B cell (primary cell): ENCODE measurements around the gene MLANA. TPM values are rescaled to one million over a fixed set of nuclear protein-coding genes. Genes with fewer than 3 reads are reported as not detected.

ENCODE experiments used
- ATAC-seq: fragments of 200-7000 bp; cut with Tn5 transposase; one replicate; pipeline ENCODE4 v1.10.0; 2021; ENCODE audit warnings: low read depth, mild to moderate bottlenecking, moderate number of reproducible peaks, moderate library complexity
- CTCF ChIA-PET: fragments of 350-600 bp; sonication (Branson Sonifier 250); formaldehyde crosslinking; loops from one replicate; lab custom pipeline; 2021; ENCODE audit warnings: antibody characterized with exemption, inconsistent platforms; lab: Charles Lee
- POLR2A ChIA-PET: fragments of 350-600 bp; sonication (Branson Sonifier 250); formaldehyde crosslinking; loops from one replicate; lab custom pipeline; 2021; ENCODE audit warnings: antibody characterized with exemption; lab: Charles Lee
- DNase-seq: peaks from one replicate; pipeline ENCODE4 v3.0.0; 2013
- H2AFZ ChIP-seq: 2 replicates; pipeline ENCODE4 v1.6.1; 2012; ENCODE audit warnings: mild to moderate bottlenecking, low read depth, low read length; ENCODE audit not compliant: insufficient read depth, poor library complexity, severe bottlenecking
- H3K27ac ChIP-seq, 2 donors: 1 replicate in 1 of 2; 2 replicates in 1 of 2; pipeline ENCODE4 v1.5.1; 2012 to 2013; ENCODE audit warnings: low read length in 2 of 2, mild to moderate bottlenecking in 2 of 2, moderate library complexity in 1 of 2
- H3K27me3 ChIP-seq, 4 experiments: fragments of 200-600 bp in 1 of 4; sonication (generic) in 1 of 4; replicated peaks in 1 of 4; 1 replicate in 2 of 4; 2 replicates in 2 of 4; pipeline versions ENCODE4 v1.6.1 to v1.7.0; 2013 to 2016; ENCODE audit warnings: low read length in 3 of 4, mild to moderate bottlenecking in 2 of 4, mixed read lengths in 1 of 4, moderate library complexity in 1 of 4; ENCODE audit not compliant: insufficient read depth in 4 of 4, control insufficient read depth in 3 of 4; ENCODE audit errors: control extremely low read depth in 1 of 4
- H3K36me3 ChIP-seq, 2 experiments: replicated peaks in 1 of 2; 1 replicate in 1 of 2; 2 replicates in 1 of 2; pipeline versions ENCODE4 v1.6.1 to v1.7.1; 2013; ENCODE audit warnings: low read length in 1 of 2; ENCODE audit not compliant: insufficient read depth in 2 of 2, control insufficient read depth in 1 of 2; ENCODE audit errors: control extremely low read depth in 1 of 2, extremely low read depth in 1 of 2
- H3K4me1 ChIP-seq, 2 donors: fragments of 200-600 bp in 1 of 2; sonication (generic) in 1 of 2; 1 replicate in 1 of 2; 2 replicates in 1 of 2; pipeline versions ENCODE4 v1.5.1 to v1.6.1; 2013 to 2017; ENCODE audit warnings: low read length in 2 of 2; ENCODE audit not compliant: control insufficient read depth in 2 of 2, insufficient read depth in 2 of 2
- H3K4me2 ChIP-seq: replicated peaks from 2 replicates; pipeline ENCODE3; 2012; ENCODE audit warnings: mild to moderate bottlenecking, low read depth, low read length; ENCODE audit not compliant: poor library complexity, severe bottlenecking
- H3K4me3 ChIP-seq, 5 experiments: fragments of 200-600 bp in 1 of 5; sonication (generic) in 1 of 5; 1 replicate in 3 of 5; 2 replicates in 2 of 5; pipeline versions ENCODE4 v1.5.1 to v1.7.0; 2011 to 2016; ENCODE audit warnings: low read length in 4 of 5, mild to moderate bottlenecking in 4 of 5, low read depth in 2 of 5, control low read depth in 1 of 5, moderate library complexity in 1 of 5; ENCODE audit not compliant: insufficient read depth in 1 of 5; ENCODE audit errors: control extremely low read depth in 1 of 5, extremely low read depth in 1 of 5
- H3K79me2 ChIP-seq: fragments of 200-600 bp; sonication (generic); one replicate; pipeline ENCODE4 v1.6.0; 2016; ENCODE audit warnings: low read length; ENCODE audit not compliant: control insufficient read depth, insufficient read depth
- H3K9ac ChIP-seq: fragments of 200-600 bp; sonication (generic); 2 replicates; pipeline ENCODE4 v1.6.1; 2017; ENCODE audit warnings: mild to moderate bottlenecking, low read length, moderate library complexity
- H3K9me3 ChIP-seq, 3 donors: one replicate each; pipeline versions ENCODE4 v1.6.1 to v1.7.1; 2013; ENCODE audit warnings: low read length in 2 of 3; ENCODE audit not compliant: control insufficient read depth in 2 of 3, insufficient read depth in 1 of 3; ENCODE audit errors: control extremely low read depth in 1 of 3
- H4K20me1 ChIP-seq: 2 replicates; pipeline ENCODE4 v1.6.0; 2012; ENCODE audit warnings: mild to moderate bottlenecking, low read length; ENCODE audit not compliant: insufficient read depth, control insufficient read depth, poor library complexity, severe bottlenecking
- H3K27ac Mint-ChIP-seq: one replicate; pipeline ENCODE4 v1.8.0; 2021; ENCODE audit warnings: mixed read lengths
- H3K27me3 Mint-ChIP-seq: one replicate; pipeline ENCODE4 v1.8.0; 2021; ENCODE audit warnings: mixed read lengths
- H3K4me1 Mint-ChIP-seq: one replicate; pipeline ENCODE4 v1.8.0; 2021; ENCODE audit warnings: mixed read lengths
- H3K4me3 Mint-ChIP-seq: one replicate; pipeline ENCODE4 v1.8.0; 2021; ENCODE audit warnings: mixed read lengths
- H3K9me3 Mint-ChIP-seq: one replicate; pipeline ENCODE4 v1.8.0; 2022; ENCODE audit warnings: mixed read lengths; ENCODE audit not compliant: insufficient read depth
- CTCF ChIP-seq: fragments of 200-600 bp; IDR thresholded peaks from one replicate; pipeline ENCODE4 v1.8.0; 2022; ENCODE audit warnings: antibody characterized with exemption, mild to moderate bottlenecking
- EZH2 ChIP-seq: IDR thresholded peaks from 2 replicates; pipeline ENCODE4 v1.6.1; 2012; ENCODE audit warnings: borderline replicate concordance, low read depth, mild to moderate bottlenecking, moderate library complexity, low read length; ENCODE audit not compliant: insufficient read depth, poor library complexity, severe bottlenecking
- whole genome bisulfite sequencing: methylation state at CpG from one replicate; pipeline ENCODE4 v1.1.5; 2013; ENCODE audit warnings: missing lambda C conversion rate; ENCODE audit not compliant: insufficient coverage; 5-methylcytosine and 5-hydroxymethylcytosine counted together
- intact Hi-C: fragments of 100-400 bp; cut with micrococcal nuclease; formaldehyde crosslinking; loops from one replicate; pipeline ENCODE4 v1.10.0; 2022
- polyA plus RNA-seq: library from polyadenylated mRNA; depleted of rRNA; stranded (reverse); fragments of >200 nt; gene quantifications from 2 replicates; pipeline ENCODE4 v1.2.3, GENCODE V29; 2012
- total RNA-seq, 2 donors: library from RNA; stranded (reverse); fragments of 120-200 nt in 1 of 2; gene quantifications; 1 replicate in 1 of 2; 2 replicates in 1 of 2; pipeline versions ENCODE4 v1.2.3 to v1.2.4, GENCODE V29; 2013 to 2022

Gene MLANA
- total and polyA plus RNA-seq, 2 donors (not counting 1 experiment from before 2014, with no cell fraction given): not detected

DNA sequence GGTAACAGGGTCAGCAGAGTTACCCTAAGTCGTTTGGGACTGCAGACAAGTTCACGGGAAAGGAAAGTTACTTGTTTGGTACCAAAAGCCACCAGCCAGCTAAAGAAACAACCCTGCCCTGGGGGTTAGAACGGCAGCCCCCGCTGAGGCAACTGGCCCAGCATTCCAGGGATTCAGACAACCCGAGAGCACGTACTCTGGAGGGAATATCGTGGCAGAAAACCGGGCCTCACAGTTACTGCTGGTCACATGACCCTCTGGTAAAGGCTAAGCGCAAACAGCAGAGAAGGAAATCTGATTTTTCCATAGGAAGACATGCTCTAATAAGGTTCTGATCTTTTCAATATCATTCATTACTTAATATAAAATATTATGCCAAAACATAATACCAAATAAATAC is 22.5 kb upstream of the MLANA start:
- no peaks in the 10 kb centered on the region for H4K20me1 ChIP-seq
- H3K4me2 ChIP-seq: no peak overlapping the region
- intact Hi-C loops: no loop called here
- no peak overlapping the region for H3K9ac ChIP-seq
- H3K36me3 ChIP-seq: no peaks in the 10 kb centered on the region
- H3K27ac ChIP-seq: no peak overlapping the region
- Mint-ChIP-seq H3K9me3 (no peaks in the 10 kb centered on the region), H3K4me3 (no peak overlapping the region), H3K4me1 (no peaks in the 10 kb centered on the region), H3K27ac (no peak overlapping the region), H3K27me3 (no peaks in the 10 kb centered on the region)
- no peaks in the 10 kb centered on the region for H3K9me3 ChIP-seq
- POLR2A ChIA-PET: no interaction called here
- no peaks in the 10 kb centered on the region for H3K27me3 ChIP-seq
- no peak overlapping the region for H2AFZ ChIP-seq
- ATAC-seq (no peak), DNase-seq (no peak)
- no peak overlapping the region for H3K4me3 ChIP-seq
- H3K79me2 ChIP-seq: no peaks in the 10 kb centered on the region
- no peaks in the 10 kb centered on the region for H3K4me1 ChIP-seq
- no peak for TF ChIP-seq EZH2
- TF ChIP-seq CTCF: no peak
- CTCF ChIA-PET: no interaction called here
- WGBS: 92% methylated on average over 8 of the region's 9 CpGs

DNA sequence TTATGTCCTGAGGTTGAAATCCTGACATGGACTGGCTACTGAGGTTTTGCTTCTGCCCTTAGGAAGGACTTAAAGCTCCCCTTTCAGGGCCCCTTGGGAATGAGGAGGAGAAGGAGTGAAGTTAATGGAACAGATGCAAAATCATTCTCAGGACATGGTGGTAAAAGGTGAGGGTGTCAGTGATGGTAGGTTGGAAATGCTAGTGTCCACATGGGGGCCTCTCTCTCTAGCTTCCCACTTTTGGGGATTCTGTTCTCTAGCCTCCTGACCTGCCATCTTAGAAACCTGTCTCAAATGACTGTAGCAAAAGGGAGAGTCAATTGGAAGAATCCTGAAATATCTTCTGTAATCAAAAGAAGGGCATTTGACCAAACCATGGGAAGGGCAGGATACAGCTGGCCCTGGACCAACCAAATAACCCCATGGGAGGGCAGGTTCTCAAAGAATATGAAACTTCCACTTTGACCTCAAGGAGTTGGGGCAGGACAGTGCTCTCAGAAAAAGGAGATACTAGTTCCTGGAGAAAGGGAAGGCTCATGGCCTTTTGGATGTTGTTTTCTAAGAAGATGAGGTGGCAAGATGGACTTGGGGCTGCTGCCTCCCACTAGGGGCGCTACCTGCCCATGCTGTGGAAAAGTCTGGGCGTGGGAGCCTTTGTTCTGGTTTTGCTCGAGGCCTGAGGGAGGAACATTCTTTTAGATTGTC is 21.2 kb upstream of the MLANA start:
- Histone ChIP-seq H2AFZ (no peak overlapping the region), H3K36me3 (no peaks in the 10 kb centered on the region), H3K4me2 (no peak overlapping the region), H3K79me2 (no peaks in the 10 kb centered on the region), H3K4me3 (no peak overlapping the region), H3K9ac (no peak overlapping the region), H3K27me3 (no peaks in the 10 kb centered on the region), H4K20me1 (no peaks in the 10 kb centered on the region), H3K9me3 (no peaks in the 10 kb centered on the region), H3K4me1 (no peaks in the 10 kb centered on the region), H3K27ac (no peak overlapping the region)
- Mint-ChIP-seq H3K9me3 (no peaks in the 10 kb centered on the region), H3K27me3 (no peaks in the 10 kb centered on the region), H3K4me1 (no peaks in the 10 kb centered on the region), H3K4me3 (no peak overlapping the region), H3K27ac (no peak overlapping the region)
- ChIA-PET CTCF (interaction anchor here (1.0 to 1.1 kb wide), 2 partner anchors 15 to 17 kb away, joined by 3 to 4 read pairs; no protein-coding TSS in a partner anchor), POLR2A (no interaction called here)
- DNase-seq (no peak), ATAC-seq (no peak)
- WGBS: 61% methylated on average over 3 of the region's 3 CpGs
- intact Hi-C loops: no loop called here
- TF ChIP-seq CTCF (no peak), EZH2 (no peak)
